H1 (cell line): ENCODE results near the gene SECISBP2. TPM values are rescaled to one million over a fixed set of nuclear protein-coding genes. Genes with fewer than 3 reads are reported as not detected.

Experiments used
- CTCF ChIA-PET: fragments of 300-600 bp; sonication (Branson Sonifier 250); formaldehyde crosslinking; loops from one replicate; lab custom pipeline; 2021; ENCODE audit not compliant: partially characterized antibody; lab: Charles Lee
- POLR2A ChIA-PET: fragments of 300-600 bp; sonication (Branson Sonifier 250); formaldehyde crosslinking; loops from one replicate; lab custom pipeline; 2021; ENCODE audit warnings: inconsistent platforms; ENCODE audit not compliant: partially characterized antibody; lab: Charles Lee
- DNase-seq, 2 experiments: peaks; one replicate each; pipeline versions ENCODE4 v3.0.0 to v3.0.0-alpha.2; 2010 to 2022; ENCODE audit warnings: low spot score in 2 of 2, low read depth in 1 of 2, mixed read lengths in 1 of 2
- FAIRE-seq: peaks from 2 replicates; lab custom pipeline; 2011; peaks lifted over from hg19 to GRCh38; lab: Jason Lieb, UNC
- H2AFZ ChIP-seq: 2 replicates; pipeline ENCODE4 v1.8.1; 2012; ENCODE audit warnings: low read length, inconsistent platforms
- H2AK5ac ChIP-seq: 2 replicates; pipeline ENCODE4 v1.6.1; 2013; ENCODE audit warnings: low read depth, low read length
- H2BK120ac ChIP-seq: replicated peaks from 2 replicates; pipeline ENCODE3; 2013; ENCODE audit warnings: low read depth, low read length, inconsistent platforms
- H2BK12ac ChIP-seq: 2 replicates; pipeline ENCODE4 v1.6.1; 2013; ENCODE audit warnings: low read depth, low read length
- H2BK15ac ChIP-seq: 2 replicates; pipeline ENCODE4 v1.6.1; 2013; ENCODE audit warnings: low read length
- H2BK20ac ChIP-seq: 2 replicates; pipeline ENCODE4 v1.6.1; 2013; ENCODE audit warnings: low read length
- H2BK5ac ChIP-seq: 2 replicates; pipeline ENCODE4 v1.6.1; 2013; ENCODE audit warnings: low read depth, low read length
- H3K14ac ChIP-seq: 2 replicates; pipeline ENCODE4 v1.6.1; 2013; ENCODE audit warnings: inconsistent platforms; ENCODE audit not compliant: insufficient read length
- H3K18ac ChIP-seq: 2 replicates; pipeline ENCODE4 v1.6.1; 2013; ENCODE audit warnings: low read length; ENCODE audit errors: extremely low read depth
- H3K23ac ChIP-seq: 2 replicates; pipeline ENCODE4 v1.6.1; 2013; ENCODE audit warnings: inconsistent platforms; ENCODE audit not compliant: insufficient read length
- H3K23me2 ChIP-seq: 2 replicates; pipeline ENCODE4 v1.6.1; 2013; ENCODE audit warnings: low read depth, low read length
- H3K27ac ChIP-seq: 2 replicates; pipeline ENCODE4 v1.6.1; 2011; ENCODE audit warnings: low read depth, low read length, inconsistent platforms
- H3K27me3 ChIP-seq, 4 experiments: replicated peaks in 1 of 4; 1 replicate in 1 of 4; 2 replicates in 3 of 4; pipeline versions ENCODE4 v1.6.1 to v1.8.1; 2011 to 2013; ENCODE audit warnings: low read length in 3 of 4, mild to moderate bottlenecking in 3 of 4, inconsistent platforms in 2 of 4, mixed read lengths in 2 of 4, moderate library complexity in 1 of 4; ENCODE audit not compliant: control insufficient read depth in 3 of 4, insufficient read depth in 3 of 4; ENCODE audit errors: extremely low read depth in 1 of 4
- H3K36me3 ChIP-seq, 4 experiments: 2 replicates each; pipeline versions ENCODE4 v1.6.1 to v1.8.1; 2011 to 2013; ENCODE audit warnings: mild to moderate bottlenecking in 4 of 4, low read length in 3 of 4, moderate library complexity in 2 of 4, control low read depth in 1 of 4, inconsistent platforms in 1 of 4; ENCODE audit not compliant: insufficient read depth in 4 of 4, control insufficient read depth in 2 of 4
- H3K4ac ChIP-seq: replicated peaks from 2 replicates; pipeline ENCODE3; 2013; ENCODE audit warnings: low read length, low read depth, mixed read lengths, inconsistent platforms; ENCODE audit not compliant: insufficient read length
- H3K4me1 ChIP-seq, 4 experiments: replicated peaks in 1 of 4; 1 replicate in 1 of 4; 2 replicates in 3 of 4; pipeline versions ENCODE4 v1.6.1 to v1.8.1; 2011 to 2013; ENCODE audit warnings: low read length in 3 of 4, inconsistent platforms in 2 of 4, mixed read lengths in 1 of 4; ENCODE audit not compliant: insufficient read depth in 4 of 4, control insufficient read depth in 3 of 4
- H3K4me2 ChIP-seq, 2 experiments: 2 replicates each; pipeline versions ENCODE4 v1.6.1 to v1.8.1; 2011 to 2013; ENCODE audit warnings: low read depth in 2 of 2, low read length in 2 of 2, control low read depth in 1 of 2, inconsistent platforms in 1 of 2, mild to moderate bottlenecking in 1 of 2; ENCODE audit not compliant: insufficient read depth in 1 of 2
- H3K4me3 ChIP-seq, 4 experiments: fragments of 200-600, 300-600 bp in 1 of 4; sonication (generic), shearing (Covaris generic), sonication (Bioruptor Twin) in 1 of 4; 2 replicates each; pipeline versions ENCODE4 v1.5.1 to v1.8.1; 2011 to 2016; ENCODE audit warnings: low read length in 4 of 4, low read depth in 3 of 4, control low read depth in 2 of 4, inconsistent platforms in 2 of 4, mild to moderate bottlenecking in 2 of 4, mixed read lengths in 1 of 4, moderate library complexity in 1 of 4; ENCODE audit not compliant: insufficient read depth in 2 of 4; ENCODE audit errors: extremely low read depth in 1 of 4
- H3K56ac ChIP-seq: replicated peaks from 2 replicates; pipeline ENCODE3; 2013; ENCODE audit warnings: low read depth, mild to moderate bottlenecking, mixed read lengths, low read length, inconsistent platforms; ENCODE audit not compliant: insufficient read length
- H3K79me1 ChIP-seq: 2 replicates; pipeline ENCODE4 v1.6.1; 2013; ENCODE audit warnings: low read depth, low read length, control low read depth
- H3K79me2 ChIP-seq, 2 experiments: 2 replicates each; pipeline versions ENCODE4 v1.6.1 to v1.8.1; 2012 to 2013; ENCODE audit warnings: low read length in 2 of 2, mild to moderate bottlenecking in 2 of 2, inconsistent platforms in 1 of 2; ENCODE audit not compliant: insufficient read depth in 2 of 2, control insufficient read depth in 1 of 2
- H3K9ac ChIP-seq, 4 experiments: replicated peaks in 1 of 4; 1 replicate in 1 of 4; 2 replicates in 3 of 4; pipeline versions ENCODE4 v1.6.1 to v1.8.1; 2011 to 2013; ENCODE audit warnings: low read depth in 3 of 4, low read length in 3 of 4, control low read depth in 2 of 4, mild to moderate bottlenecking in 2 of 4, moderate library complexity in 2 of 4, inconsistent platforms in 1 of 4; ENCODE audit errors: extremely low read depth in 1 of 4
- H3K9me3 ChIP-seq, 2 experiments: 2 replicates each; pipeline versions ENCODE4 v1.6.1 to v1.8.1; 2012 to 2013; ENCODE audit warnings: mild to moderate bottlenecking in 2 of 2, moderate library complexity in 2 of 2, control low read depth in 1 of 2, inconsistent platforms in 1 of 2, low read depth in 1 of 2, low read length in 1 of 2, mixed read lengths in 1 of 2; ENCODE audit not compliant: insufficient read depth in 2 of 2
- H4K20me1 ChIP-seq, 2 experiments: replicated peaks in 1 of 2; 2 replicates each; pipeline versions ENCODE3 to v1.8.1; 2011 to 2013; ENCODE audit warnings: inconsistent platforms in 2 of 2, low read length in 2 of 2, mild to moderate bottlenecking in 1 of 2; ENCODE audit not compliant: insufficient read depth in 2 of 2, control insufficient read depth in 1 of 2
- H4K5ac ChIP-seq: 2 replicates; pipeline ENCODE4 v1.6.1; 2013; ENCODE audit warnings: low read length, low read depth, mixed read lengths, inconsistent platforms; ENCODE audit not compliant: insufficient read length
- H4K8ac ChIP-seq: 2 replicates; pipeline ENCODE4 v1.8.0; 2013; ENCODE audit warnings: mild to moderate bottlenecking, moderate library complexity, low read length, inconsistent platforms; ENCODE audit not compliant: insufficient read depth; ENCODE audit errors: extremely low read depth
- H4K91ac ChIP-seq: replicated peaks from 2 replicates; pipeline ENCODE3; 2013; ENCODE audit warnings: low read length, mixed read lengths, inconsistent platforms; ENCODE audit not compliant: insufficient read length
- BCL11A ChIP-seq, 2 experiments: IDR thresholded peaks; one replicate each; pipeline ENCODE4 v1.6.1; 2011; ENCODE audit warnings: low read depth in 2 of 2, low read length in 2 of 2, mild to moderate bottlenecking in 2 of 2
- CTBP2 ChIP-seq: IDR thresholded peaks from 2 replicates; pipeline ENCODE4 v1.7.0; 2011; ENCODE audit warnings: borderline replicate concordance, mild to moderate bottlenecking, moderate library complexity, mixed read lengths, low read length; ENCODE audit not compliant: insufficient read depth, insufficient read length
- FOSL1 ChIP-seq: IDR thresholded peaks from 2 replicates; pipeline ENCODE4 v1.6.1; 2011; ENCODE audit warnings: mild to moderate bottlenecking, low read depth, low read length, moderate library complexity; ENCODE audit not compliant: insufficient read depth
- GTF2F1 ChIP-seq: IDR thresholded peaks from 2 replicates; pipeline ENCODE4 v1.6.1; 2012; ENCODE audit warnings: low read depth, low read length, improper control_type of control experiment, borderline replicate concordance
- KDM1A ChIP-seq: fragments of 200-600, 300-600 bp; sonication (generic); IDR thresholded peaks from 2 replicates; pipeline ENCODE4 v1.7.1; 2016; ENCODE audit warnings: mild to moderate bottlenecking, low read length, borderline replicate concordance
- KDM4A ChIP-seq: IDR thresholded peaks from one replicate; pipeline ENCODE4 v1.7.1; 2012; ENCODE audit warnings: low read depth, mild to moderate bottlenecking, moderate library complexity, low read length, inconsistent platforms; ENCODE audit not compliant: severe bottlenecking
- POLR2A ChIP-seq, 2 experiments: IDR thresholded peaks; 1 replicate in 1 of 2; 2 replicates in 1 of 2; pipeline ENCODE4 v1.6.1; 2011; ENCODE audit warnings: low read depth in 2 of 2, low read length in 2 of 2, mild to moderate bottlenecking in 2 of 2; ENCODE audit errors: control extremely low read depth in 1 of 2
- POLR2AphosphoS5 ChIP-seq: IDR thresholded peaks from 2 replicates; pipeline ENCODE4 v1.6.1; 2011; ENCODE audit warnings: low read depth, low read length
- RFX5 ChIP-seq: IDR thresholded peaks from 2 replicates; pipeline ENCODE4 v1.6.1; 2011; ENCODE audit warnings: low read depth, low read length, improper control_type of control experiment, borderline replicate concordance
- SAP30 ChIP-seq: fragments of 300-600 bp; sonication (generic); IDR thresholded peaks from 2 replicates; pipeline ENCODE4 v1.7.1; 2012; ENCODE audit warnings: low read length, moderate library complexity, mild to moderate bottlenecking, inconsistent platforms; ENCODE audit not compliant: insufficient read depth, insufficient replicate concordance
- TBP ChIP-seq: IDR thresholded peaks from 2 replicates; pipeline ENCODE4 v1.6.1; 2011; ENCODE audit warnings: low read depth, low read length, improper control_type of control experiment
- WGBS, 2 experiments: shearing (Covaris generic) in 1 of 2; methylation state at CpG; one replicate each; pipeline versions ENCODE4 v1.1.6 to v1.1.7; 2013 to 2015; ENCODE audit warnings: low lambda C conversion rate in 2 of 2, mixed read lengths in 2 of 2, inconsistent platforms in 1 of 2, low coverage in 1 of 2, missing lambda C conversion rate in 1 of 2; ENCODE audit not compliant: insufficient replicate concordance in 2 of 2, insufficient coverage in 1 of 2, insufficient read length in 1 of 2; ENCODE audit errors: extremely low coverage in 1 of 2, missing lambda C conversion rate in 1 of 2; 5-methylcytosine and 5-hydroxymethylcytosine counted together
- polyA plus RNA-seq, 7 experiments: library from polyadenylated mRNA; depleted of rRNA in 3 of 7; stranded (reverse) in 5 of 7; unstranded in 2 of 7; fragments of >200 nt in 5 of 7; fragments of 200-250 nt in 2 of 7; gene quantifications; 1 replicate in 5 of 7; 2 replicates in 1 of 7; 4 replicates in 1 of 7; pipeline versions ENCODE4 v1.2.1 to v1.2.3, GENCODE V29; 2011 to 2013; ENCODE audit warnings: missing spikeins in 2 of 7, mixed read lengths in 2 of 7
- total RNA-seq: library from RNA; stranded (reverse); fragmentation: NEBNext Ultra II Directional; extraction: Animal tissue kit (Norgen Biotek cat#: 25700); gene quantifications from 2 replicates; pipeline ENCODE4 v1.2.1, GENCODE V29; 2021
- TF ChIP-seq, protein P1 (sequence below): IDR thresholded peaks from 2 replicates; pipeline ENCODE4 v1.6.1; 2011; ENCODE audit warnings: low read length, improper control_type of control experiment

Gene SECISBP2
- total and polyA plus RNA-seq, 2 of the 8 experiments (the other 6 are each of a cell fraction or from before 2014, with no cell fraction given), result 39.0 to 61.7 TPM

GRCh38 chr9:89394412-89394811 lies 76.1 kb downstream of the SECISBP2 start:
- H3K4me3 ChIP-seq, result no peak overlapping the region
- no peak overlapping the region for H3K14ac ChIP-seq
- no peaks in the 10 kb centered on the region for H3K79me2 ChIP-seq
- H3K27me3 ChIP-seq, result no peaks in the 10 kb centered on the region
- H3K56ac ChIP-seq, result no peak overlapping the region
- H3K27ac ChIP-seq, result no peak overlapping the region
- FAIRE-seq, result no peak
- DNase-seq, result no peak
- H2BK120ac ChIP-seq, result no peak overlapping the region
- H2BK20ac ChIP-seq, result no peak overlapping the region
- H2AFZ ChIP-seq, result no peak overlapping the region
- H3K23ac ChIP-seq, result no peak overlapping the region
- no peak overlapping the region for H3K4me2 ChIP-seq
- no peak overlapping the region for H3K4ac ChIP-seq
- H4K91ac ChIP-seq, result no peak overlapping the region
- H4K20me1 ChIP-seq, result peaks cover 2 to 9% of the 10 kb centered on the region in 2 experiments
- no peaks in the 10 kb centered on the region; the same call in 1 of the 2 replicates for H3K79me1 ChIP-seq
- POLR2A ChIA-PET, result interaction anchor here (1.8 kb wide), 1 partner anchor 10 kb away, joined by 5 read pairs; no protein-coding TSS in a partner anchor
- no peak overlapping the region for H2BK12ac ChIP-seq
- 89% methylated on average over 12 of the region's 12 CpGs; no CpG with 5 or more reads in 1 of the 2 experiments for WGBS, 2 experiments
- no peak overlapping the region for H2AK5ac ChIP-seq
- H2BK15ac ChIP-seq, result no peak overlapping the region
- no peak overlapping the region for H4K8ac ChIP-seq
- peaks cover 23 to 65% (median 53%) of the 10 kb centered on the region in 4 experiments for H3K36me3 ChIP-seq
- no peak overlapping the region for H3K9ac ChIP-seq
- no peaks in the 10 kb centered on the region for H3K4me1 ChIP-seq
- H3K9me3 ChIP-seq, result no peaks in the 10 kb centered on the region
- CTCF ChIA-PET, result interaction anchor here (1.1 kb wide), 1 partner anchor 155 kb away, joined by 3 read pairs; no protein-coding TSS in a partner anchor
- no peaks in the 10 kb centered on the region for H3K23me2 ChIP-seq
- H4K5ac ChIP-seq, result no peak overlapping the region
- H3K18ac ChIP-seq, result no peak overlapping the region
- TF ChIP-seq KDM1A (no peak), POLR2AphosphoS5 (no peak), CTBP2 (no peak), SAP30 (no peak), BCL11A (IDR thresholded peaks at IDR 0.05; ENCODE audit: low read depth in 2 of 2, low read length in 2 of 2) (no peak), TBP (no peak), POLR2A (IDR thresholded peaks at IDR 0.05; ENCODE audit: control extremely low read depth in 1 of 2, low read depth in 2 of 2, low read length in 2 of 2) (no peak), FOSL1 (no peak), GTF2F1 (no peak), RFX5 (no peak), KDM4A (no peak)
- TF ChIP-seq, protein P1, sequence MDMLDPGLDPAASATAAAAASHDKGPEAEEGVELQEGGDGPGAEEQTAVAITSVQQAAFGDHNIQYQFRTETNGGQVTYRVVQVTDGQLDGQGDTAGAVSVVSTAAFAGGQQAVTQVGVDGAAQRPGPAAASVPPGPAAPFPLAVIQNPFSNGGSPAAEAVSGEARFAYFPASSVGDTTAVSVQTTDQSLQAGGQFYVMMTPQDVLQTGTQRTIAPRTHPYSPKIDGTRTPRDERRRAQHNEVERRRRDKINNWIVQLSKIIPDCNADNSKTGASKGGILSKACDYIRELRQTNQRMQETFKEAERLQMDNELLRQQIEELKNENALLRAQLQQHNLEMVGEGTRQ, result no peak
- no peak overlapping the region for H2BK5ac ChIP-seq
